ENCODE measurements around the gene EPHB4.

DNA sequence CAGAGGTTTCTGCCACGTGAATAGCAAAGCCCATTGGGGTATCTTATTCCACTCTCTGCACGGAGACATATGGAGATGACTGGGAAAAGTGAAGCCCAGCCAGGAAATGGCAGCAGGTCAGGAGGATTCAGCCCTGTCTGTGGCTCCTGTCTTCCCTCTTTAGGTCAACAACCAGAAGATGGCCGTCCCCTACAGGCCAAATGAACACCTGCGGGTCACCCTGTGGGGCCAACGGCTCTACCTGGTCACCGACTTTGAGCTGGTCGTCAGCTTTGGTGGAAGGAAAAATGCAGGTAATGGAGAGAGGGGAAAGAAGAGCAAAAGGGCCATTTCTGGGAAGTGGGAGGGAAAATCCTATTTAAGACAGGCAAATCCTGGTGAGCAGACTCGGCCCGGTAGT, 38.3 kb downstream of the EPHB4 start:
- TF ChIP-seq CTCF (conservative IDR thresholded peaks at IDR 0.05; ENCODE audit: low read length) (no peak; the same call in 1 of the 2 replicates), EZH2phosphoT487 (IDR thresholded peaks at IDR 0.05; ENCODE audit: borderline replicate concordance) (no peak)

All from Loucy (cell line).